H1 (cell line): ENCODE data around the gene CPEB1. TPM values are rescaled to one million over a fixed set of nuclear protein-coding genes. Genes with fewer than 3 reads are reported as not detected.
A peak's percentile ranks its signal among the peaks of the same experiment; 100 is the strongest.

ENCODE experiments used
- ATF2 ChIP-seq: IDR thresholded peaks from 2 replicates; pipeline ENCODE4 v1.6.1; 2012; ENCODE audit warnings: low read length, inconsistent platforms
- ATF3 ChIP-seq: IDR thresholded peaks from 2 replicates; pipeline ENCODE4 v1.6.1; 2011; ENCODE audit warnings: low read depth, mild to moderate bottlenecking, low read length; ENCODE audit not compliant: insufficient read depth
- EZH2 ChIP-seq: fragments of 200-600 bp; sonication (generic); IDR thresholded peaks from 2 replicates; pipeline ENCODE4 v1.7.1; 2012; ENCODE audit warnings: low read depth, mild to moderate bottlenecking, moderate library complexity, low read length, inconsistent platforms; ENCODE audit not compliant: severe bottlenecking
- KDM5A ChIP-seq: fragments of 200-600 bp; IDR thresholded peaks from 2 replicates; pipeline ENCODE4 v1.7.1; 2012; ENCODE audit warnings: mild to moderate bottlenecking, low read length, inconsistent platforms, mixed read lengths
- POLR2AphosphoS5 ChIP-seq: IDR thresholded peaks from 2 replicates; pipeline ENCODE4 v1.6.1; 2011; ENCODE audit warnings: low read depth, low read length
- SIN3A ChIP-seq, 2 experiments: IDR thresholded peaks in 1 of 2; conservative IDR thresholded peaks in 1 of 2; 2 replicates each; pipeline ENCODE4 v1.6.1; 2011 to 2012; ENCODE audit warnings: low read length in 2 of 2, improper control_type of control experiment in 1 of 2, low read depth in 1 of 2, mild to moderate bottlenecking in 1 of 2
- SP4 ChIP-seq: IDR thresholded peaks from 2 replicates; pipeline ENCODE4 v1.6.1; 2012; ENCODE audit warnings: low read length, inconsistent platforms
- polyA plus RNA-seq, 7 experiments: library from polyadenylated mRNA; depleted of rRNA in 3 of 7; stranded (reverse) in 5 of 7; unstranded in 2 of 7; fragments of >200 nt in 5 of 7; fragments of 200-250 nt in 2 of 7; gene quantifications; 1 replicate in 5 of 7; 2 replicates in 1 of 7; 4 replicates in 1 of 7; pipeline versions ENCODE4 v1.2.1 to v1.2.3, GENCODE V29; 2011 to 2013; ENCODE audit warnings: missing spikeins in 2 of 7, mixed read lengths in 2 of 7
- total RNA-seq: library from RNA; stranded (reverse); fragmentation: NEBNext Ultra II Directional; extraction: Animal tissue kit (Norgen Biotek cat#: 25700); gene quantifications from 2 replicates; pipeline ENCODE4 v1.2.1, GENCODE V29; 2021
- TF ChIP-seq, protein P1 (sequence below): IDR thresholded peaks from 2 replicates; pipeline ENCODE4 v1.6.1; 2012; ENCODE audit warnings: inconsistent platforms

CPEB1 gene
- total and polyA plus RNA-seq, 2 of the 8 experiments (the other 6 are each of a cell fraction or from before 2014, with no cell fraction given) = 4.4 to 4.5 TPM

- 0 out of 4 replicates have a peak, but pooled peaks of 1 of the 2 experiments have one; percentile 36 for TF ChIP-seq SIN3A (conservative IDR thresholded peaks at IDR 0.05 in 1 of 2, IDR thresholded peaks at IDR 0.05 in 1 of 2; ENCODE audit: low read depth in 1 of 2, low read length in 2 of 2)
- no peak for TF ChIP-seq KDM5A
- peak; percentile 25 for TF ChIP-seq EZH2
- no peak for TF ChIP-seq ATF2
- no peak for TF ChIP-seq POLR2AphosphoS5
- TF ChIP-seq, protein P1, sequence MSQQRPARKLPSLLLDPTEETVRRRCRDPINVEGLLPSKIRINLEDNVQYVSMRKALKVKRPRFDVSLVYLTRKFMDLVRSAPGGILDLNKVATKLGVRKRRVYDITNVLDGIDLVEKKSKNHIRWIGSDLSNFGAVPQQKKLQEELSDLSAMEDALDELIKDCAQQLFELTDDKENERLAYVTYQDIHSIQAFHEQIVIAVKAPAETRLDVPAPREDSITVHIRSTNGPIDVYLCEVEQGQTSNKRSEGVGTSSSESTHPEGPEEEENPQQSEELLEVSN = no peak
- no peak for TF ChIP-seq SP4
- no peak for TF ChIP-seq ATF3
- TF ChIP-seq, all 59 proteins: peak for 3
These were observed 106.2 kb downstream of the CPEB1 start (continued) for GRCh38 chr15:82540984-82541431.
